Measurements from ENCODE around the gene CDK14. TPM values are rescaled to one million over a fixed set of nuclear protein-coding genes. Genes with fewer than 3 reads are reported as not detected.
"Not testable (repeated sequence)": the region's sequence is repeated elsewhere in the genome, so short reads cannot be mapped to it uniquely, and the experiment has no call there.

Gene CDK14
- total RNA-seq, 2 experiments from 2014 or later, result 0.05 to 0.27 TPM

GRCh38 chr7:91168871-91169829 is 573.0 kb downstream of the CDK14 start:
- H3K4me3 Mint-ChIP-seq, result no peak overlapping the region
- no peaks in the 10 kb centered on the region for H3K27me3 Mint-ChIP-seq
- no peaks in the 10 kb centered on the region for H3K4me1 Mint-ChIP-seq (ENCODE audit: low read depth)
- ATAC-seq (no peak), DNase-seq (no peak)
- H3K9me3 Mint-ChIP-seq, result no peaks in the 10 kb centered on the region
- ChIA-PET CTCF (no interaction called here), POLR2A (no interaction called here)
- no peak for TF ChIP-seq CTCF (IDR thresholded peaks at IDR 0.05)
- no peaks in the 10 kb centered on the region for H3K36me3 Mint-ChIP-seq (ENCODE audit: low read depth)
- intact Hi-C loops (cut with micrococcal nuclease), result no loop called here
- no peak overlapping the region for H3K27ac Mint-ChIP-seq

- H3K4me1 Mint-ChIP-seq (ENCODE audit: low read depth), result no peaks in the 10 kb centered on the region
- CTCF ChIA-PET, result no interaction called here
- intact Hi-C loops (cut with micrococcal nuclease), result no loop called here
- H3K36me3 Mint-ChIP-seq (ENCODE audit: low read depth), result no peaks in the 10 kb centered on the region
- no peaks in the 10 kb centered on the region for H3K9me3 Mint-ChIP-seq
- no peak for DNase-seq
- H3K27ac Mint-ChIP-seq, result no peak overlapping the region
- no peak overlapping the region for H3K4me3 Mint-ChIP-seq
- POLR2A ChIA-PET, result no interaction called here
- no peaks in the 10 kb centered on the region for H3K27me3 Mint-ChIP-seq
- no peak for TF ChIP-seq CTCF (IDR thresholded peaks at IDR 0.05)
- no peak for ATAC-seq
Measured at GRCh38 chr7:91169830-91170191, 573.7 kb downstream of the CDK14 start.

GRCh38 chr7:91173265-91173664 is 577.1 kb downstream of the CDK14 start:
- intact Hi-C loops (cut with micrococcal nuclease); H3K27ac Mint-ChIP-seq; POLR2A ChIA-PET; H3K27me3 Mint-ChIP-seq; H3K4me1 Mint-ChIP-seq (ENCODE audit: low read depth); ATAC-seq; DNase-seq; CTCF ChIA-PET; H3K4me3 Mint-ChIP-seq; H3K36me3 Mint-ChIP-seq (ENCODE audit: low read depth); H3K9me3 Mint-ChIP-seq: not testable (repeated sequence)

GRCh38 chr7:91180746-91181145 is 584.6 kb downstream of the CDK14 start:
- Mint-ChIP-seq H3K36me3 (ENCODE audit: low read depth) (no peaks in the 10 kb centered on the region), H3K27me3 (no peaks in the 10 kb centered on the region), H3K4me1 (ENCODE audit: low read depth) (no peaks in the 10 kb centered on the region), H3K4me3 (no peak overlapping the region), H3K27ac (no peak overlapping the region), H3K9me3 (peaks cover 1% of the 10 kb centered on the region)
- intact Hi-C loops (cut with micrococcal nuclease), result no loop called here
- TF ChIP-seq CTCF (IDR thresholded peaks at IDR 0.05), result no peak
- ATAC-seq, result no peak
- ChIA-PET POLR2A (no interaction called here), CTCF (no interaction called here)
- DNase-seq, result no peak

- Mint-ChIP-seq H3K9me3 (peaks cover 1% of the 10 kb centered on the region), H3K27me3 (no peaks in the 10 kb centered on the region), H3K27ac (no peak overlapping the region), H3K4me1 (ENCODE audit: low read depth) (no peaks in the 10 kb centered on the region), H3K36me3 (ENCODE audit: low read depth) (no peaks in the 10 kb centered on the region), H3K4me3 (no peak overlapping the region)
- no peak for DNase-seq
- CTCF ChIA-PET, result no interaction called here
- no peak for ATAC-seq
- intact Hi-C loops (cut with micrococcal nuclease), result no loop called here
- POLR2A ChIA-PET, result no interaction called here
- TF ChIP-seq CTCF (IDR thresholded peaks at IDR 0.05), result no peak
Measured at GRCh38 chr7:91181949-91182348, 585.8 kb downstream of the CDK14 start.
